GM23338 (cell line): ENCODE data around the gene HTR2B. TPM values are rescaled to one million over a fixed set of nuclear protein-coding genes. Genes with fewer than 3 reads are reported as not detected.

Experiments used
- ATAC-seq: fragments of 200-7000 bp; cut with Tn5 transposase; 3 replicates; pipeline ENCODE4 v1.9.1; 2020
- DNase-seq: peaks from one replicate; pipeline ENCODE4 v3.0.0-alpha.2; 2015; ENCODE audit warnings: low spot score
- H2AFZ ChIP-seq: fragments of 200-600 bp; sonication (generic); 2 replicates; pipeline ENCODE4 v1.8.0; 2016; ENCODE audit warnings: antibody characterized with exemption, mild to moderate bottlenecking, moderate library complexity
- H3F3A ChIP-seq: fragments of 200-600 bp; sonication (generic); replicated peaks from 2 replicates; pipeline ENCODE4 v1.8.0; 2017; ENCODE audit warnings: antibody characterized with exemption, mixed run types, low read depth
- H3K27ac ChIP-seq: fragments of 200-600 bp; sonication (generic); 2 replicates; pipeline ENCODE4 v1.6.1; 2016; ENCODE audit warnings: low read depth
- H3K27me3 ChIP-seq: fragments of 200-600 bp; sonication (generic); 2 replicates; pipeline ENCODE4 v1.8.0; 2016; ENCODE audit warnings: mild to moderate bottlenecking, mixed run types, moderate library complexity; ENCODE audit not compliant: insufficient read depth
- H3K36me3 ChIP-seq: fragments of 200-600 bp; sonication (generic); 2 replicates; pipeline ENCODE4 v1.8.0; 2016; ENCODE audit warnings: mild to moderate bottlenecking; ENCODE audit not compliant: insufficient read depth
- H3K4me1 ChIP-seq: fragments of 200-600 bp; sonication (generic); 2 replicates; pipeline ENCODE4 v1.8.0; 2016; ENCODE audit warnings: mild to moderate bottlenecking, moderate library complexity; ENCODE audit not compliant: insufficient read depth
- H3K4me2 ChIP-seq: fragments of 200-600 bp; sonication (generic); 2 replicates; pipeline ENCODE4 v1.7.1; 2017; ENCODE audit warnings: mixed run types
- H3K4me3 ChIP-seq: fragments of 200-600 bp; sonication (generic); 2 replicates; pipeline ENCODE4 v1.6.1; 2016; ENCODE audit warnings: mixed run types
- H3K79me2 ChIP-seq: fragments of 200-600 bp; sonication (generic); replicated peaks from 2 replicates; pipeline ENCODE4 v1.8.0; 2017; ENCODE audit warnings: mild to moderate bottlenecking; ENCODE audit not compliant: insufficient read depth
- H3K9me2 ChIP-seq: fragments of 200-600 bp; sonication (generic); 2 replicates; pipeline ENCODE4 v1.8.0; 2017; ENCODE audit not compliant: insufficient read depth
- H4K20me1 ChIP-seq: fragments of 200-600 bp; sonication (generic); replicated peaks from 2 replicates; pipeline ENCODE4 v1.8.0; 2017; ENCODE audit warnings: mild to moderate bottlenecking; ENCODE audit not compliant: insufficient read depth
- H3K27ac Mint-ChIP-seq: 2 replicates; pipeline ENCODE4 v1.8.0; 2020; ENCODE audit warnings: inconsistent platforms, mild to moderate bottlenecking, moderate library complexity, mixed read lengths
- H3K27me3 Mint-ChIP-seq: 3 replicates; pipeline ENCODE4 v1.8.0; 2022; ENCODE audit warnings: low read depth, mild to moderate bottlenecking, moderate library complexity, mixed read lengths, inconsistent platforms; ENCODE audit not compliant: insufficient read depth, poor library complexity
- H3K36me3 Mint-ChIP-seq: 3 replicates; pipeline ENCODE4 v1.8.0; 2021; ENCODE audit warnings: low read depth, mild to moderate bottlenecking, inconsistent platforms, moderate library complexity, mixed read lengths
- H3K4me1 Mint-ChIP-seq: 3 replicates; pipeline ENCODE4 v1.8.0; 2020; ENCODE audit warnings: mild to moderate bottlenecking, inconsistent platforms, mixed read lengths
- H3K4me3 Mint-ChIP-seq: 3 replicates; pipeline ENCODE4 v1.8.0; 2021; ENCODE audit warnings: moderate library complexity, mild to moderate bottlenecking, inconsistent platforms, mixed read lengths
- H3K9me3 Mint-ChIP-seq: 3 replicates; pipeline ENCODE4 v1.8.0; 2020; ENCODE audit warnings: moderate library complexity, mild to moderate bottlenecking, inconsistent platforms, mixed read lengths
- CREB1 ChIP-seq: fragments of 250-450 bp; sonication (Bioruptor Pico); IDR thresholded peaks from 2 replicates; pipeline ENCODE4 v1.5.0; 2020; ENCODE audit warnings: low read depth, mild to moderate bottlenecking, moderate library complexity
- EZH2 ChIP-seq: fragments of 200-600 bp; sonication (generic); IDR thresholded peaks from one replicate; pipeline ENCODE4 v1.8.0; 2017; ENCODE audit warnings: antibody characterized with exemption, mild to moderate bottlenecking, low read depth; ENCODE audit not compliant: unreplicated experiment
- EZH2phosphoT487 ChIP-seq: fragments of 200-600 bp; sonication (generic); IDR thresholded peaks from one replicate; pipeline ENCODE4 v1.8.1; 2018; ENCODE audit warnings: antibody characterized with exemption; ENCODE audit not compliant: unreplicated experiment
- STAT1 ChIP-seq: IDR thresholded peaks from one replicate; pipeline ENCODE4 v1.6.1; 2016; ENCODE audit warnings: antibody characterized with exemption; ENCODE audit not compliant: unreplicated experiment
- ZNF114 ChIP-seq: fragments of 250-450 bp; sonication (Bioruptor Pico); IDR thresholded peaks from 2 replicates; pipeline ENCODE4 v1.5.0; 2020; ENCODE audit warnings: mild to moderate bottlenecking, moderate library complexity
- ZNF331 ChIP-seq: fragments of 250-450 bp; sonication (Bioruptor Pico); IDR thresholded peaks from 2 replicates; pipeline ENCODE4 v1.5.0; 2020; ENCODE audit warnings: low read depth, mild to moderate bottlenecking, moderate library complexity
- polyA plus RNA-seq: library from polyadenylated mRNA; unstranded; fragments of >200 nt; fragmentation: Nextera tagmentation; extraction: Ambion mirVana; gene quantifications from 2 replicates; pipeline ENCODE4 v1.2.1, GENCODE V29; 2016
- total RNA-seq: library from RNA; depleted of rRNA; stranded (reverse); fragments of >200 nt; shearing (Covaris generic); gene quantifications from 2 replicates; pipeline ENCODE4 v1.2.3, GENCODE V29; 2014
- TF ChIP-seq, protein P1 (sequence below), 2 experiments: fragments of 200-600 bp in 1 of 2; sonication (generic) in 1 of 2; conservative IDR thresholded peaks; 2 replicates each; pipeline versions ENCODE4 v1.5.1 to v1.6.1; 2016 to 2017; ENCODE audit warnings: antibody characterized with exemption in 2 of 2, low read depth in 2 of 2, mild to moderate bottlenecking in 2 of 2, moderate library complexity in 1 of 2
- TF ChIP-seq, protein P2 (sequence below): fragments of 250-450 bp; sonication (Bioruptor Pico); IDR thresholded peaks from 2 replicates; pipeline ENCODE4 v1.5.0; 2020; ENCODE audit warnings: mild to moderate bottlenecking, moderate library complexity
- TF ChIP-seq, protein P3 (sequence below): IDR thresholded peaks from 2 replicates; pipeline ENCODE4 v1.6.1; 2016; ENCODE audit warnings: antibody characterized with exemption

HTR2B gene
- total and polyA plus RNA-seq, 2 experiments from 2014 or later, result 0.16 TPM; not detected in 1

DNA sequence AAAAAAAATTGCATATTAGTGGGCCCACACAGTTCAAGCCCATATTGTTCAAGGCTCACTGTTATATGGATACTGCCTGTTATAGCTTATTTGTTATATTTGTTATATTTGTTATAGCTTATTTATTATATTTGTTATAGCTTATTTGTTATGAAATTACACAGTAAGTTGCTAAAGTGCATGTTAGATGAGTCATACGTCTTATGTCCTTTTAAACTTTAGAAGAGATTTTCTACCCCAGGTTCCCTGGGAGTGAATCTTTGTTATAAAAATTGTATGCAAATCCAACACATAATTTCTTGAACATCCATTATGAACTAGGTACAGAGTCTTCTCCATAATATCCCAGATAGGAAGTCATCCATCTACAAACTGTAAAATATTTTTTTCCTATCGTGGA is 22.1 kb downstream of the HTR2B start:
- Mint-ChIP-seq H3K36me3 (peaks cover 49% of the 10 kb centered on the region), H3K27ac (no peak overlapping the region), H3K9me3 (peaks cover 30% of the 10 kb centered on the region), H3K4me1 (no peaks in the 10 kb centered on the region; the same call in 2 of the 3 replicates), H3K27me3 (peaks cover 3% of the 10 kb centered on the region), H3K4me3 (no peak overlapping the region)
- 0 out of 2 replicates have a peak, but pooled peaks cover 6% of the 10 kb centered on the region for H4K20me1 ChIP-seq
- H3F3A ChIP-seq, result no peaks in the 10 kb centered on the region
- ATAC-seq, result no peak
- H3K27me3 ChIP-seq, result no peaks in the 10 kb centered on the region
- H3K79me2 ChIP-seq, result peaks cover 8% of the 10 kb centered on the region
- H3K36me3 ChIP-seq, result peaks cover 28% of the 10 kb centered on the region
- DNase-seq, result no peak
- no peaks in the 10 kb centered on the region for H3K4me1 ChIP-seq
- no peak overlapping the region for H3K4me2 ChIP-seq
- TF ChIP-seq ZNF114 (CRISPR knock-in tag) (no peak), EZH2phosphoT487 (no peak), STAT1 (no peak), CREB1 (no peak), EZH2 (no peak), ZNF331 (CRISPR knock-in tag) (no peak)
- TF ChIP-seq, protein P1, sequence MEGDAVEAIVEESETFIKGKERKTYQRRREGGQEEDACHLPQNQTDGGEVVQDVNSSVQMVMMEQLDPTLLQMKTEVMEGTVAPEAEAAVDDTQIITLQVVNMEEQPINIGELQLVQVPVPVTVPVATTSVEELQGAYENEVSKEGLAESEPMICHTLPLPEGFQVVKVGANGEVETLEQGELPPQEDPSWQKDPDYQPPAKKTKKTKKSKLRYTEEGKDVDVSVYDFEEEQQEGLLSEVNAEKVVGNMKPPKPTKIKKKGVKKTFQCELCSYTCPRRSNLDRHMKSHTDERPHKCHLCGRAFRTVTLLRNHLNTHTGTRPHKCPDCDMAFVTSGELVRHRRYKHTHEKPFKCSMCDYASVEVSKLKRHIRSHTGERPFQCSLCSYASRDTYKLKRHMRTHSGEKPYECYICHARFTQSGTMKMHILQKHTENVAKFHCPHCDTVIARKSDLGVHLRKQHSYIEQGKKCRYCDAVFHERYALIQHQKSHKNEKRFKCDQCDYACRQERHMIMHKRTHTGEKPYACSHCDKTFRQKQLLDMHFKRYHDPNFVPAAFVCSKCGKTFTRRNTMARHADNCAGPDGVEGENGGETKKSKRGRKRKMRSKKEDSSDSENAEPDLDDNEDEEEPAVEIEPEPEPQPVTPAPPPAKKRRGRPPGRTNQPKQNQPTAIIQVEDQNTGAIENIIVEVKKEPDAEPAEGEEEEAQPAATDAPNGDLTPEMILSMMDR (conservative IDR thresholded peaks at IDR 0.05; ENCODE audit: low read depth in 2 of 2), result no peak
- TF ChIP-seq, protein P2, sequence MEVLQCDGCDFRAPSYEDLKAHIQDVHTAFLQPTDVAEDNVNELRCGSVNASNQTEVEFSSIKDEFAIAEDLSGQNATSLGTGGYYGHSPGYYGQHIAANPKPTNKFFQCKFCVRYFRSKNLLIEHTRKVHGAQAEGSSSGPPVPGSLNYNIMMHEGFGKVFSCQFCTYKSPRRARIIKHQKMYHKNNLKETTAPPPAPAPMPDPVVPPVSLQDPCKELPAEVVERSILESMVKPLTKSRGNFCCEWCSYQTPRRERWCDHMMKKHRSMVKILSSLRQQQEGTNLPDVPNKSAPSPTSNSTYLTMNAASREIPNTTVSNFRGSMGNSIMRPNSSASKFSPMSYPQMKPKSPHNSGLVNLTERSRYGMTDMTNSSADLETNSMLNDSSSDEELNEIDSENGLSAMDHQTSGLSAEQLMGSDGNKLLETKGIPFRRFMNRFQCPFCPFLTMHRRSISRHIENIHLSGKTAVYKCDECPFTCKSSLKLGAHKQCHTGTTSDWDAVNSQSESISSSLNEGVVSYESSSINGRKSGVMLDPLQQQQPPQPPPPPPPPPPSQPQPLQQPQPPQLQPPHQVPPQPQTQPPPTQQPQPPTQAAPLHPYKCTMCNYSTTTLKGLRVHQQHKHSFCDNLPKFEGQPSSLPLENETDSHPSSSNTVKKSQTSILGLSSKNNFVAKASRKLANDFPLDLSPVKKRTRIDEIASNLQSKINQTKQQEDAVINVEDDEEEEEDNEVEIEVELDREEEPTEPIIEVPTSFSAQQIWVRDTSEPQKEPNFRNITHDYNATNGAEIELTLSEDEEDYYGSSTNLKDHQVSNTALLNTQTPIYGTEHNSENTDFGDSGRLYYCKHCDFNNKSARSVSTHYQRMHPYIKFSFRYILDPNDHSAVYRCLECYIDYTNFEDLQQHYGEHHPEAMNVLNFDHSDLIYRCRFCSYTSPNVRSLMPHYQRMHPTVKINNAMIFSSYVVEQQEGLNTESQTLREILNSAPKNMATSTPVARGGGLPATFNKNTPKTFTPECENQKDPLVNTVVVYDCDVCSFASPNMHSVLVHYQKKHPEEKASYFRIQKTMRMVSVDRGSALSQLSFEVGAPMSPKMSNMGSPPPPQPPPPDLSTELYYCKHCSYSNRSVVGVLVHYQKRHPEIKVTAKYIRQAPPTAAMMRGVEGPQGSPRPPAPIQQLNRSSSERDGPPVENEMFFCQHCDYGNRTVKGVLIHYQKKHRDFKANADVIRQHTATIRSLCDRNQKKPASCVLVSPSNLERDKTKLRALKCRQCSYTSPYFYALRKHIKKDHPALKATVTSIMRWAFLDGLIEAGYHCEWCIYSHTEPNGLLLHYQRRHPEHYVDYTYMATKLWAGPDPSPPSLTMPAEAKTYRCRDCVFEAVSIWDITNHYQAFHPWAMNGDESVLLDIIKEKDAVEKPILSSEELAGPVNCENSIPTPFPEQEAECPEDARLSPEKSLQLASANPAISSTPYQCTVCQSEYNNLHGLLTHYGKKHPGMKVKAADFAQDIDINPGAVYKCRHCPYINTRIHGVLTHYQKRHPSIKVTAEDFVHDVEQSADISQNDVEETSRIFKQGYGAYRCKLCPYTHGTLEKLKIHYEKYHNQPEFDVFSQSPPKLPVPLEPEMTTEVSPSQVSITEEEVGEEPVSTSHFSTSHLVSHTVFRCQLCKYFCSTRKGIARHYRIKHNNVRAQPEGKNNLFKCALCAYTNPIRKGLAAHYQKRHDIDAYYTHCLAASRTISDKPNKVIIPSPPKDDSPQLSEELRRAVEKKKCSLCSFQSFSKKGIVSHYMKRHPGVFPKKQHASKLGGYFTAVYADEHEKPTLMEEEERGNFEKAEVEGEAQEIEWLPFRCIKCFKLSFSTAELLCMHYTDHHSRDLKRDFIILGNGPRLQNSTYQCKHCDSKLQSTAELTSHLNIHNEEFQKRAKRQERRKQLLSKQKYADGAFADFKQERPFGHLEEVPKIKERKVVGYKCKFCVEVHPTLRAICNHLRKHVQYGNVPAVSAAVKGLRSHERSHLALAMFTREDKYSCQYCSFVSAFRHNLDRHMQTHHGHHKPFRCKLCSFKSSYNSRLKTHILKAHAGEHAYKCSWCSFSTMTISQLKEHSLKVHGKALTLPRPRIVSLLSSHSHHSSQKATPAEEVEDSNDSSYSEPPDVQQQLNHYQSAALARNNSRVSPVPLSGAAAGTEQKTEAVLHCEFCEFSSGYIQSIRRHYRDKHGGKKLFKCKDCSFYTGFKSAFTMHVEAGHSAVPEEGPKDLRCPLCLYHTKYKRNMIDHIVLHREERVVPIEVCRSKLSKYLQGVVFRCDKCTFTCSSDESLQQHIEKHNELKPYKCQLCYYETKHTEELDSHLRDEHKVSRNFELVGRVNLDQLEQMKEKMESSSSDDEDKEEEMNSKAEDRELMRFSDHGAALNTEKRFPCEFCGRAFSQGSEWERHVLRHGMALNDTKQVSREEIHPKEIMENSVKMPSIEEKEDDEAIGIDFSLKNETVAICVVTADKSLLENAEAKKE, result no peak
- TF ChIP-seq, protein P3, sequence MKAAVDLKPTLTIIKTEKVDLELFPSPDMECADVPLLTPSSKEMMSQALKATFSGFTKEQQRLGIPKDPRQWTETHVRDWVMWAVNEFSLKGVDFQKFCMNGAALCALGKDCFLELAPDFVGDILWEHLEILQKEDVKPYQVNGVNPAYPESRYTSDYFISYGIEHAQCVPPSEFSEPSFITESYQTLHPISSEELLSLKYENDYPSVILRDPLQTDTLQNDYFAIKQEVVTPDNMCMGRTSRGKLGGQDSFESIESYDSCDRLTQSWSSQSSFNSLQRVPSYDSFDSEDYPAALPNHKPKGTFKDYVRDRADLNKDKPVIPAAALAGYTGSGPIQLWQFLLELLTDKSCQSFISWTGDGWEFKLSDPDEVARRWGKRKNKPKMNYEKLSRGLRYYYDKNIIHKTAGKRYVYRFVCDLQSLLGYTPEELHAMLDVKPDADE, result no peak
- no peak overlapping the region for H3K4me3 ChIP-seq
- H3K9me2 ChIP-seq, result no peaks in the 10 kb centered on the region
- no peak overlapping the region for H3K27ac ChIP-seq
- no peak overlapping the region for H2AFZ ChIP-seq
